SK-N-SH (cell line): Measurements from ENCODE around the gene TMED1.

Experiments used
- CTCF ChIP-seq: fragments of 200-600 bp; sonication (generic); IDR thresholded peaks from 2 replicates; pipeline ENCODE4 v1.6.1; 2017; ENCODE audit warnings: antibody characterized with exemption, mild to moderate bottlenecking, moderate library complexity
- EP300 ChIP-seq, 2 experiments: IDR thresholded peaks; 2 replicates each; pipeline versions ENCODE4 v1.4.0 to v1.6.1; 2012; ENCODE audit warnings: borderline replicate concordance in 1 of 2, low read depth in 1 of 2, low read length in 1 of 2
- MAX ChIP-seq: IDR thresholded peaks from 2 replicates; pipeline ENCODE4 v1.4.0; 2012; ENCODE audit warnings: low read depth
- MXI1 ChIP-seq: IDR thresholded peaks from 2 replicates; pipeline ENCODE4 v1.6.1; 2012; ENCODE audit warnings: mild to moderate bottlenecking, low read depth, low read length, improper control_type of control experiment
- PBX3 ChIP-seq: IDR thresholded peaks from 2 replicates; pipeline ENCODE4; 2012
- POLR2AphosphoS5 ChIP-seq: IDR thresholded peaks from 2 replicates; pipeline ENCODE4 v1.6.1; 2012; ENCODE audit warnings: low read depth, low read length
- SIN3A ChIP-seq: IDR thresholded peaks from 2 replicates; pipeline ENCODE4 v1.6.1; 2012; ENCODE audit warnings: low read depth, mild to moderate bottlenecking, low read length, moderate library complexity, borderline replicate concordance

- TF ChIP-seq SIN3A, result no peak
- TF ChIP-seq CTCF, result no peak
- TF ChIP-seq PBX3, result no peak
- TF ChIP-seq POLR2AphosphoS5, result no peak
- TF ChIP-seq MAX, result peak; percentile 99
- peak; percentile 88 for TF ChIP-seq MXI1
- TF ChIP-seq EP300 (IDR thresholded peaks at IDR 0.05; ENCODE audit: borderline replicate concordance in 1 of 2, low read depth in 1 of 2, low read length in 1 of 2), result no peak
Measured at GRCh38 chr19:10836479-10837330, 693 bp upstream of the TMED1 start.
